ENCODE results near the gene APOE. TPM values are rescaled to one million over a fixed set of nuclear protein-coding genes. Genes with fewer than 3 reads are reported as not detected.

Gene APOE
- total and polyA plus RNA-seq, 8 donors, result 13.4 to 485 (median 119) TPM

DNA sequence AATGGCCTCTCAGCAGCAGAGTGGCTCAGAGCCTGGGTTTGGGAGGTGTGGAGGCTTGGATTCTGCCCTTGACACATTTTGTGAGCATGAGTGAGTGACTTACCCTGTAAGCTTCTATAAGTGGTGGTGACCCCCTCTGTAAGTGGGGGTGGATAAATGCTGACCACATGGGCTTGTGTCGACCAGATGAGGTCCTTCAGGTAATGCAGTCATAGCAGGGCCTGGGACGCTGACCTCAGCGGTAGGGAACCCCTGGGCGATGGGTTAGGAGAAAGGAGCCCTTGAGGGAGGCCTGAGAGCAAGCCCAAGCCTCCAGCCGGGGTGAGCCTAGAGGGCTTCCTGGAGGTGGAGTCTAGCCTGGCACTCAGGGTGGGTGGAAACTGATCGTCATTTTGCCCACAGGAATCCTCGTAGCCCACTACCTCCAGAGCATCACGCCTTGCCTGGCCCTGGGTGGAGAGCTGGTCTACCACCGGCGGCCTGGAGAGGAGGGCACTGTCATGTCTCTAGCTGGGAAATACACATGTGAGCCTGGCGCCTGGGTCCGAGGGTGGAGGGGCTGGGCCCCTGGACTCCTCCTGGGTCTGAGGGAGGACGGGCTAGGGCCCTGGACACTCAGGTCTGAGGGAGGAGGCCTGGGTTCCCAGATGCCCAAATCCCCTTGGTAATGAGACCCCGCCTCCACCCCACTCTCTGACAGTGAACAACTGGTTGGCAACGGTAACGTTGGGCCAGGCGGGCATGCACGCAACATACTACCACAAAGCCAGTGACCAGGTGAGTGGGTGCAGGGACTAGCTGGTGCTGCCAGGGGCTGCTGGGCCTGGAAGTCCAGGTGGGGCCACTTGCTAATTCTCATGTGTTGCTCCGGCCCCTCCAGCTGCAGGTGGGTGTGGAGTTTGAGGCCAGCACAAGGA is 5.0 kb upstream of the APOE start:
- intact Hi-C loops (cut with DNase I; ENCODE audit: low total_unique reads), result loop anchor here (5.0 kb wide), 1 partner anchor 47 kb away; the partner anchor contains the start of gene APOC2
- no peak for DNase-seq
- Histone ChIP-seq H3K4me1 (peaks cover 12 to 23% (median 17%) of the 10 kb centered on the region in 4 donors), H3K9me3 (no peaks in the 10 kb centered on the region), H3K27me3 (peaks cover 2 to 19% (median 15%) of the 10 kb centered on the region in 3 donors), H3K4me3 (no peak overlapping the region), H3K36me3 (peaks cover 52 to 82% (median 78%) of the 10 kb centered on the region in 4 donors), H3K27ac (no peak overlapping the region)
- WGBS, 5 donors, result 93 to 95% (median 94%) methylated on average over 8 to 19 of the region's 19 CpGs
- TF ChIP-seq POLR2A (IDR thresholded peaks at IDR 0.05), result no peak

- Histone ChIP-seq H3K9me3 (no peaks in the 10 kb centered on the region), H3K27me3 (peaks cover 2 to 45% (median 27%) of the 10 kb centered on the region in 3 donors), H3K4me3 (no peak overlapping the region), H3K4me1 (peaks cover 21 to 36% (median 28%) of the 10 kb centered on the region in 4 donors), H3K27ac (no peak overlapping the region), H3K36me3 (peaks cover 28 to 55% (median 52%) of the 10 kb centered on the region in 4 donors)
- TF ChIP-seq POLR2A (IDR thresholded peaks at IDR 0.05), result no peak
- TF ChIP-seq, protein P1, sequence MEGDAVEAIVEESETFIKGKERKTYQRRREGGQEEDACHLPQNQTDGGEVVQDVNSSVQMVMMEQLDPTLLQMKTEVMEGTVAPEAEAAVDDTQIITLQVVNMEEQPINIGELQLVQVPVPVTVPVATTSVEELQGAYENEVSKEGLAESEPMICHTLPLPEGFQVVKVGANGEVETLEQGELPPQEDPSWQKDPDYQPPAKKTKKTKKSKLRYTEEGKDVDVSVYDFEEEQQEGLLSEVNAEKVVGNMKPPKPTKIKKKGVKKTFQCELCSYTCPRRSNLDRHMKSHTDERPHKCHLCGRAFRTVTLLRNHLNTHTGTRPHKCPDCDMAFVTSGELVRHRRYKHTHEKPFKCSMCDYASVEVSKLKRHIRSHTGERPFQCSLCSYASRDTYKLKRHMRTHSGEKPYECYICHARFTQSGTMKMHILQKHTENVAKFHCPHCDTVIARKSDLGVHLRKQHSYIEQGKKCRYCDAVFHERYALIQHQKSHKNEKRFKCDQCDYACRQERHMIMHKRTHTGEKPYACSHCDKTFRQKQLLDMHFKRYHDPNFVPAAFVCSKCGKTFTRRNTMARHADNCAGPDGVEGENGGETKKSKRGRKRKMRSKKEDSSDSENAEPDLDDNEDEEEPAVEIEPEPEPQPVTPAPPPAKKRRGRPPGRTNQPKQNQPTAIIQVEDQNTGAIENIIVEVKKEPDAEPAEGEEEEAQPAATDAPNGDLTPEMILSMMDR (IDR thresholded peaks at IDR 0.05), result no peak
- no peak for TF ChIP-seq POLR2AphosphoS5 (IDR thresholded peaks at IDR 0.05)
- TF ChIP-seq EP300 (IDR thresholded peaks at IDR 0.05), result no peak
- 66 to 81% (median 75%) methylated on average over 13 to 15 of the region's 15 CpGs for WGBS, 5 donors
- intact Hi-C loops (cut with DNase I; ENCODE audit: low total_unique reads), result loop anchor here (5.0 kb wide), 1 partner anchor 44 kb away; the partner anchor contains the start of gene APOC2
- DNase-seq, result no peak
Observed at GRCh38 chr19:44903216-44903601, 2.4 kb upstream of the APOE start.

- Histone ChIP-seq H3K4me3 (no peak overlapping the region), H3K27me3 (peaks cover 2 to 46% (median 27%) of the 10 kb centered on the region in 3 donors), H3K27ac (no peak overlapping the region), H3K4me1 (peaks cover 21 to 36% (median 28%) of the 10 kb centered on the region in 4 donors), H3K36me3 (peaks cover 27 to 49% (median 46%) of the 10 kb centered on the region in 4 donors), H3K9me3 (no peaks in the 10 kb centered on the region)
- intact Hi-C loops (cut with DNase I; ENCODE audit: low total_unique reads), result loop anchor here (5.0 kb wide), 1 partner anchor 43 kb away; the partner anchor contains the start of gene APOC2
- DNase-seq, result peak; percentile 80 to 89
- no peak for TF ChIP-seq POLR2A (IDR thresholded peaks at IDR 0.05)
- TF ChIP-seq, protein P1 (IDR thresholded peaks at IDR 0.05), result peak in 6 of 7 experiments; percentile 76 to 99 (median 95)
- TF ChIP-seq EP300 (IDR thresholded peaks at IDR 0.05), result no peak
- TF ChIP-seq POLR2AphosphoS5 (IDR thresholded peaks at IDR 0.05), result peak in 1 of 3 donors; percentile 55
- 12 to 15% (median 15%) methylated on average over 24 of the region's 24 CpGs for WGBS, 5 donors
Observed at GRCh38 chr19:44903602-44904425, 1.8 kb upstream of the APOE start.

DNA sequence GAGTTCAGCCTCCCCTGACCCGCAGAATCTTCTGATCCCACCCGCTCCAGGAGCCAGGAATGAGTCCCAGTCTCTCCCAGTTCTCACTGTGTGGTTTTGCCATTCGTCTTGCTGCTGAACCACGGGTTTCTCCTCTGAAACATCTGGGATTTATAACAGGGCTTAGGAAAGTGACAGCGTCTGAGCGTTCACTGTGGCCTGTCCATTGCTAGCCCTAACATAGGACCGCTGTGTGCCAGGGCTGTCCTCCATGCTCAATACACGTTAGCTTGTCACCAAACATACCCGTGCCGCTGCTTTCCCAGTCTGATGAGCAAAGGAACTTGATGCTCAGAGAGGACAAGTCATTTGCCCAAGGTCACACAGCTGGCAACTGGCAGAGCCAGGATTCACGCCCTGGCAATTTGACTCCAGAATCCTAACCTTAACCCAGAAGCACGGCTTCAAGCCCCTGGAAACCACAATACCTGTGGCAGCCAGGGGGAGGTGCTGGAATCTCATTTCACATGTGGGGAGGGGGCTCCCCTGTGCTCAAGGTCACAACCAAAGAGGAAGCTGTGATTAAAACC is 1.1 kb upstream of the APOE start:
- H3K4me1 ChIP-seq, result peaks cover 21 to 36% (median 28%) of the 10 kb centered on the region in 4 donors
- no peaks in the 10 kb centered on the region for H3K9me3 ChIP-seq
- WGBS, 5 donors, result 57 to 64% (median 62%) methylated on average over 11 to 12 of the region's 12 CpGs
- H3K27ac ChIP-seq, result no peak overlapping the region
- TF ChIP-seq POLR2A (IDR thresholded peaks at IDR 0.05) (no peak), EP300 (IDR thresholded peaks at IDR 0.05) (no peak), POLR2AphosphoS5 (IDR thresholded peaks at IDR 0.05) (no peak)
- TF ChIP-seq, protein P1 (IDR thresholded peaks at IDR 0.05), result no peak
- H3K36me3 ChIP-seq, result peaks cover 27 to 42% (median 39%) of the 10 kb centered on the region in 4 donors
- no peak overlapping the region for H3K4me3 ChIP-seq
- no peak for DNase-seq
- peaks cover 2 to 46% (median 27%) of the 10 kb centered on the region in 3 donors for H3K27me3 ChIP-seq
- intact Hi-C loops (cut with DNase I; ENCODE audit: low total_unique reads), result loop anchor here (5.0 kb wide), 1 partner anchor 43 kb away; the partner anchor contains the start of gene APOC2
